ENCODE measurements around the gene GAPDH. TPM values are rescaled to one million over a fixed set of nuclear protein-coding genes. Genes with fewer than 3 reads are reported as not detected.

GAPDH gene
- total and polyA plus RNA-seq, 10 of the 15 experiments (the other 5 are each of a cell fraction or from before 2014, with no cell fraction given), result 5,606 to 14,240 (median 9,400) TPM

- TF ChIP-seq NKRF (conservative IDR thresholded peaks at IDR 0.05), result peak; percentile 35; the same call in 1 of the 2 replicates
- TF ChIP-seq MEF2A (IDR thresholded peaks at IDR 0.05; ENCODE audit: insufficient read depth, low read depth, low read length), result no peak
- no peak for TF ChIP-seq RFX5 (IDR thresholded peaks at IDR 0.05; ENCODE audit: low read depth, low read length)
- peak; percentile 68 for TF ChIP-seq PKNOX1 (IDR thresholded peaks at IDR 0.05)
- peak; percentile 92 for TF ChIP-seq MXI1 (IDR thresholded peaks at IDR 0.05; ENCODE audit: low read depth, low read length)
- TF ChIP-seq NFIC (IDR thresholded peaks at IDR 0.05; ENCODE audit: low read depth, low read length), result no peak
- no peak for TF ChIP-seq SMAD5 (IDR thresholded peaks at IDR 0.05; ENCODE audit: low read depth)
- TF ChIP-seq BACH1 (IDR thresholded peaks at IDR 0.05; ENCODE audit: borderline replicate concordance), result peak; percentile 99
- no peak for TF ChIP-seq CHD2 (IDR thresholded peaks at IDR 0.05; ENCODE audit: borderline replicate concordance, low read depth, low read length)
- TF ChIP-seq SMC3 (IDR thresholded peaks at IDR 0.05; ENCODE audit: borderline replicate concordance, low read length), result no peak
- no peak for TF ChIP-seq NR2C1 (IDR thresholded peaks at IDR 0.05)
- 0 out of 2 replicates have a peak, but pooled peaks have one; percentile 17 for TF ChIP-seq NRF1 (conservative IDR thresholded peaks at IDR 0.05; ENCODE audit: low read depth, low read length)
- TF ChIP-seq ZBTB40 (IDR thresholded peaks at IDR 0.05; ENCODE audit: borderline replicate concordance), result no peak; the same call in 1 of the 2 replicates
- TF ChIP-seq IKZF1 (conservative IDR thresholded peaks at IDR 0.05), result peak; percentile 40; the same call in 1 of the 2 replicates
- TF ChIP-seq ZNF217 (IDR thresholded peaks at IDR 0.05), result no peak
- TF ChIP-seq NFYA (IDR thresholded peaks at IDR 0.05; ENCODE audit: borderline replicate concordance, low read depth, low read length), result no peak
- TF ChIP-seq POLR2AphosphoS5 (IDR thresholded peaks at IDR 0.05; ENCODE audit: low read length), result 0 out of 2 replicates have a peak, but pooled peaks have one; percentile 35
- no peak for TF ChIP-seq EGR1 (IDR thresholded peaks at IDR 0.05; ENCODE audit: borderline replicate concordance in 1 of 2, low read depth in 2 of 2, low read length in 2 of 2)
- peak; percentile 88 for TF ChIP-seq SIN3A (IDR thresholded peaks at IDR 0.05; ENCODE audit: low read depth, low read length)
- TF ChIP-seq POU2F2 (IDR thresholded peaks at IDR 0.05; ENCODE audit: borderline replicate concordance, low read depth, low read length), result peak; percentile 6; the same call in 1 of the 3 replicates
- no peak for TF ChIP-seq MYC (IDR thresholded peaks at IDR 0.05; ENCODE audit: insufficient read depth, insufficient read length, insufficient replicate concordance, low read length, severe bottlenecking)
- peak; percentile 23; the same call in 1 of the 2 replicates for TF ChIP-seq NBN (IDR thresholded peaks at IDR 0.05)
- TF ChIP-seq GATAD2B (conservative IDR thresholded peaks at IDR 0.05; ENCODE audit: low read depth), result 0 out of 2 replicates have a peak, but pooled peaks have one; percentile 25
Measured at GRCh38 chr12:6532051-6532926, 2.0 kb upstream of the GAPDH start (continued).
